Central memory CD8-positive, alpha-beta T cell (primary cell): ENCODE results near the gene POLD1.

Experiments used
- ATAC-seq: fragments of 150-1000 bp; cut with Tn5 transposase; replicated peaks from 2 replicates; pipeline ENCODE4 v1.10.0; 2022; ENCODE audit warnings: mild to moderate bottlenecking, moderate FRiP score, moderate number of reproducible peaks; ENCODE audit not compliant: poor library complexity, severe bottlenecking; ENCODE audit errors: extremely low read depth
- DNase-seq, 2 donors: peaks; one replicate each; pipeline ENCODE4 v3.0.0; 2021; ENCODE audit warnings: low spot score in 2 of 2
- H3K27ac Mint-ChIP-seq: one replicate; pipeline ENCODE4 v1.8.0; 2022; ENCODE audit warnings: low read depth, mild to moderate bottlenecking, moderate library complexity, mixed read lengths
- H3K27me3 Mint-ChIP-seq: one replicate; pipeline ENCODE4 v1.8.0; 2022; ENCODE audit warnings: mixed read lengths
- H3K36me3 Mint-ChIP-seq: one replicate; pipeline ENCODE4 v1.8.0; 2022; ENCODE audit warnings: mild to moderate bottlenecking, moderate library complexity, mixed read lengths; ENCODE audit not compliant: insufficient read depth
- H3K4me1 Mint-ChIP-seq: one replicate; pipeline ENCODE4 v1.8.0; 2022; ENCODE audit warnings: mixed read lengths
- H3K4me3 Mint-ChIP-seq: one replicate; pipeline ENCODE4 v1.8.0; 2022; ENCODE audit warnings: mild to moderate bottlenecking, moderate library complexity, mixed read lengths
- H3K9me3 Mint-ChIP-seq: one replicate; pipeline ENCODE4 v1.8.0; 2022; ENCODE audit warnings: mixed read lengths

The POLD1 gene

DNA sequence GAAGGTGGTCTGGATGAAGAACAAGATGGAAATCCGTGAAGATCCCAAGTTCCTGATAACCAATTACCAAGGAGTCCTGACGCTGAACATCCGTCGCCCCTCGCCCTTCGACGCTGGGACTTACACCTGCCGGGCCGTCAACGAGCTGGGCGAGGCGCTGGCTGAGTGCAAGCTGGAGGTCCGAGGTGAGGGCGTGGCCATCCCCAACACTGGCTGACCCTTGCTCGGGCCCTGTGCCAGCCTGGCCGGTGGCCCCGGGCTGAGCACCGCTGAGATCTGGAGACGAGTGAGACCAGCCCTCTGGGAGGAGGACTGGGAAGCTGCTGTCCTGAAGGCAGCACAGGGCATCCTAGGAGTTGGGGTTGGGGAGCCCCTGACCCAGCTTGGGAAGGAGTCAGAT is 80.2 kb downstream of the POLD1 start:
- Mint-ChIP-seq H3K27me3 (peaks cover 20% of the 10 kb centered on the region), H3K9me3 (no peaks in the 10 kb centered on the region), H3K4me3 (no peak overlapping the region), H3K36me3 (no peaks in the 10 kb centered on the region), H3K27ac (no peak overlapping the region), H3K4me1 (peaks cover 5% of the 10 kb centered on the region)
- no peak for DNase-seq
- no peak for ATAC-seq

DNA sequence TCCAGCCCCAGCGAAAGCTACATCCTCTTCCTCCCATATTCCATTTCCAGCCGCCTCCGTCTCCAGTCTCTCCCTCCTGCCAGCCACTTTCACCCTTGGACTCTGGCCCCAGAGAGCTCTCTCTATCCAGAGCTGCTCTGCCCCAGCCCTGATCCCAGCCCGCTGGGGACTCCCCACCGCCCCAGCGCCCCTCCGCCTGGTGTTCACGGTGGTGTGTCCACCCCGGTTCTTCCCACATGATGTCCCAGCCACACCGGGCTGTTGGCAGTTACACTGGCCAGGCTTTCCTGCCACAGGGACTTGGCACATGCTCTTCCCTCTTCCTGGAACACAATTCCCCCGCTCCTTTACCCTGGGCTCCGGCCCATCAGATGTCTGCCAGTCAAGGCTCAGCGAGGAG is 80.9 kb downstream of the POLD1 start:
- H3K36me3 Mint-ChIP-seq: no peaks in the 10 kb centered on the region
- ATAC-seq (no peak), DNase-seq (no peak)
- no peak overlapping the region for H3K27ac Mint-ChIP-seq
- peaks cover 5% of the 10 kb centered on the region for H3K4me1 Mint-ChIP-seq
- no peaks in the 10 kb centered on the region for H3K9me3 Mint-ChIP-seq
- no peak overlapping the region for H3K4me3 Mint-ChIP-seq
- H3K27me3 Mint-ChIP-seq: peaks cover 22% of the 10 kb centered on the region

DNA sequence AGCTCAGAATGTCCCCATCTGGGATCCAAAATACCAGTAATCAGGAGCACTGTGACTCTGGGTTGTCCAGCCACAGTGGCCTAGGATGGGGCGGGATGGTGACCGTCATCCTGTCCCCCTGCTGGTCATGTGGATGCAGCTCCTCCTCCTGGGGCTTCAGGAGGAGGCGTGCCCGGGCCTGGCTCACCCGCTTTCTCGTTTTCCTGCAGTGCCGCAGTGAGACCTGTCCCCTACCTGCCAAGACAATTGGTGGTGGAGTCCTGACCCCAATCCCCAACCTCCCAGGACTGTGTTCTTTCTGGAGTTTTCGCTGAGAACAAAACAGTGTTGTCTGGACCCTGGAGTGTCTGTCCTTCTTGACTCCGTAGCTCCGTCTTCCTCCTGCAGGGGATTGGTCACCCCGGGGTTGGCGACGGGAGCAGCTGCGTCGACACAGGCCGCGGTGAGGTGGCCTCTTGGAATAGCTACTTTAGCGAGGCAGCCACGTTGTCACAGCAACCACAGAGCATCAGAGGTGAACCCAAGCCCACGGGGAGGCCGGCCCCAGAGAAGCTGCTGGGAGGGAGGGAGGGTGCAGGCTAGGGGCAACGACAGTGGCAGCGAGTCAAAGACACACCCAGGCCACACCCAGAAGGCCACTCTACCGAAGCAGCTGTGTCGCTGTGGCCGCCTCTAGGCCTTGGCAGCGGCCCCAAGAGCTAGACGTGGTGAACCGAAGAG is 82.0 kb downstream of the POLD1 start:
- Mint-ChIP-seq H3K27ac (no peak overlapping the region), H3K9me3 (no peaks in the 10 kb centered on the region), H3K4me1 (peaks cover 4% of the 10 kb centered on the region), H3K4me3 (no peak overlapping the region), H3K36me3 (no peaks in the 10 kb centered on the region), H3K27me3 (peaks cover 22% of the 10 kb centered on the region)
- DNase-seq (no peak), ATAC-seq (no peak)

DNA sequence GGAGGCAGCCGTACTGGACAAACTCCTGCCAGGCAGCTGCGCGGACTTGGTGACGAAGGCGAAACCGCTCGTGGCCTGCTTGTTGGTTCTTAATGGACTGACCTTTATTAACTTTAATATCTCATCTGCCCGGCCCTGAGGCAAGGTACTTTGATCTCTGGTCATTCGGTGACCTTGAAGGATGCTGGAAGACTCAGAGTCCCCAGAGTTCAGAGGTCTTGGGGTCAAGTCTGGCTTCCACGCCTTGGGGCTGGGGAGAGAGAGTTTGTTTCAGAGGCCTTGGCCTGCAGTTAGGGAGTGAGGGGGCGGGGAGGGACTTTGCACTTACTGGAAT is 82.5 kb downstream of the POLD1 start:
- DNase-seq (no peak), ATAC-seq (no peak)
- Mint-ChIP-seq H3K9me3 (no peaks in the 10 kb centered on the region), H3K4me1 (no peaks in the 10 kb centered on the region), H3K27ac (no peak overlapping the region), H3K4me3 (no peak overlapping the region), H3K36me3 (no peaks in the 10 kb centered on the region), H3K27me3 (peaks cover 22% of the 10 kb centered on the region)

DNA sequence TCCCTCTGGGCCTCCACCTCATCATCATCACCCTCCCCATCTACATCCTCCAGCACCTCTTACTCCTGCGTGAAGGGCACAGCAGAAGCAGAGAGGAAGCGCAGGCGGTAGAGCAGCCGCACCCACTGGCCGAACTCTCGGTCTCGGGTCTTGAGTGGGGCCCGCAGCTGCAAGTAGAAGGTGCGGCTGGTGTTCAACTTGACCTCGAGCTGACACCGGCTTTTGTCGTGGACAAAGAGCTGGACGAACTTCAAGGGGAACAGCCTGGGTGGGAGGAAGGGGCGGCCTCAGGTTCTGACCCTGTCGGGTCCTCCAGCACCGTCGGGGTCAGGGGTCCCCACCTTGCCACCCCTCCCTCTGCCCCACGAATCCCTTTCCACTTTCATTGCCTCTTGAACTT is 83.4 kb downstream of the POLD1 start:
- H3K36me3 Mint-ChIP-seq: peaks cover 1% of the 10 kb centered on the region
- no peaks in the 10 kb centered on the region for H3K9me3 Mint-ChIP-seq
- H3K27ac Mint-ChIP-seq: no peak overlapping the region
- no peak for DNase-seq
- H3K27me3 Mint-ChIP-seq: peaks cover 22% of the 10 kb centered on the region
- H3K4me1 Mint-ChIP-seq: no peaks in the 10 kb centered on the region
- no peak overlapping the region for H3K4me3 Mint-ChIP-seq
- ATAC-seq: no peak
